ENCODE measurements around the gene CDH7. TPM values are rescaled to one million over a fixed set of nuclear protein-coding genes. Genes with fewer than 3 reads are reported as not detected.

Gene CDH7
- total and polyA plus RNA-seq, 2 of the 13 experiments (the other 11 are each of a cell fraction or from before 2014, with no cell fraction given), result not detected

- ChIA-PET POLR2A (no interaction called here), CTCF (ENCODE audit: low intra/inter-chr PET ratio, low total read pairs) (no interaction called here)
- FAIRE-seq (no peak), ATAC-seq (no peak), DNase-seq (ENCODE audit: low spot score) (no peak)
- no peaks in the 10 kb centered on the region for H4K20me1 ChIP-seq (ENCODE audit: insufficient read depth, low read length)
- no peak overlapping the region for H2AFZ ChIP-seq (ENCODE audit: low read length)
- H3K4me3 ChIP-seq (replicated peaks in 1 of 3; ENCODE audit: insufficient read depth in 1 of 3, low read depth in 2 of 3, low read length in 3 of 3), result no peak overlapping the region
- no peak overlapping the region for H3K9ac ChIP-seq (ENCODE audit: insufficient read depth, low read depth, low read length)
- in situ Hi-C loops (cut with HindIII; ENCODE audit: extremely low pct_ligation_motif_present, low pct_unique_long_range_greater_than_20kb) (no loop called here), intact Hi-C loops (cut with micrococcal nuclease; ENCODE audit: unreplicated experiment) (no loop called here)
- no peak overlapping the region for H3K4me2 ChIP-seq (ENCODE audit: low read depth, low read length)
- no peaks in the 10 kb centered on the region for H3K9me3 ChIP-seq (ENCODE audit: low read length)
- H3K27me3 ChIP-seq (ENCODE audit: control insufficient read depth in 1 of 2, insufficient read depth in 2 of 2, low read length in 2 of 2), result 0 out of 5 replicates have a peak, but pooled peaks cover 0 to 6% of the 10 kb centered on the region in 2 experiments
- no TSS peak for BruUV-seq (replicated peaks)
- H3K36me3 ChIP-seq (replicated peaks in 1 of 2; ENCODE audit: control insufficient read depth in 1 of 2, insufficient read depth in 2 of 2, low read length in 2 of 2), result no peaks in the 10 kb centered on the region
- WGBS (ENCODE audit: low lambda C conversion rate), result 4% methylated on average over 3 of the region's 3 CpGs
- no peaks in the 10 kb centered on the region for H3K79me2 ChIP-seq (ENCODE audit: insufficient read depth, low read length)
- no peak overlapping the region for H3K27ac ChIP-seq (ENCODE audit: extremely low read length, insufficient read depth, low read length)
- H3K4me1 ChIP-seq (ENCODE audit: insufficient read depth, low read length), result no peaks in the 10 kb centered on the region
- TF ChIP-seq ZNF432 (CRISPR knock-in tag; IDR thresholded peaks at IDR 0.05; ENCODE audit: borderline replicate concordance) (no peak), CBFB (CRISPR knock-in tag; IDR thresholded peaks at IDR 0.05) (no peak), ZNF552 (CRISPR knock-in tag; IDR thresholded peaks at IDR 0.05; ENCODE audit: borderline replicate concordance) (no peak), SKI (IDR thresholded peaks at IDR 0.05; ENCODE audit: partially characterized antibody) (no peak), ZNF841 (CRISPR knock-in tag; IDR thresholded peaks at IDR 0.05; ENCODE audit: borderline replicate concordance) (no peak), HNF4A (CRISPR knock-in tag; IDR thresholded peaks at IDR 0.05) (no peak), ZC3H4 (CRISPR knock-in tag; IDR thresholded peaks at IDR 0.05; ENCODE audit: borderline replicate concordance) (no peak), ZSCAN30 (CRISPR knock-in tag; IDR thresholded peaks at IDR 0.05) (no peak), ZBTB37 (CRISPR knock-in tag; IDR thresholded peaks at IDR 0.05) (no peak), TRIM24 (CRISPR knock-in tag; IDR thresholded peaks at IDR 0.05) (no peak), SIX4 (CRISPR knock-in tag; IDR thresholded peaks at IDR 0.05) (no peak), ZNF337 (CRISPR knock-in tag; IDR thresholded peaks at IDR 0.05; ENCODE audit: borderline replicate concordance, low read depth) (no peak), ZNF276 (CRISPR knock-in tag; IDR thresholded peaks at IDR 0.05; ENCODE audit: low read depth) (no peak)
- TF ChIP-seq, protein P1, sequence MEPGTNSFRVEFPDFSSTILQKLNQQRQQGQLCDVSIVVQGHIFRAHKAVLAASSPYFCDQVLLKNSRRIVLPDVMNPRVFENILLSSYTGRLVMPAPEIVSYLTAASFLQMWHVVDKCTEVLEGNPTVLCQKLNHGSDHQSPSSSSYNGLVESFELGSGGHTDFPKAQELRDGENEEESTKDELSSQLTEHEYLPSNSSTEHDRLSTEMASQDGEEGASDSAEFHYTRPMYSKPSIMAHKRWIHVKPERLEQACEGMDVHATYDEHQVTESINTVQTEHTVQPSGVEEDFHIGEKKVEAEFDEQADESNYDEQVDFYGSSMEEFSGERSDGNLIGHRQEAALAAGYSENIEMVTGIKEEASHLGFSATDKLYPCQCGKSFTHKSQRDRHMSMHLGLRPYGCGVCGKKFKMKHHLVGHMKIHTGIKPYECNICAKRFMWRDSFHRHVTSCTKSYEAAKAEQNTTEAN (CRISPR knock-in tag; conservative IDR thresholded peaks at IDR 0.05), result no peak
- TF ChIP-seq, protein P2, sequence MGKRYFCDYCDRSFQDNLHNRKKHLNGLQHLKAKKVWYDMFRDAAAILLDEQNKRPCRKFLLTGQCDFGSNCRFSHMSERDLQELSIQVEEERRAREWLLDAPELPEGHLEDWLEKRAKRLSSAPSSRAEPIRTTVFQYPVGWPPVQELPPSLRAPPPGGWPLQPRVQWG (CRISPR knock-in tag; IDR thresholded peaks at IDR 0.05; ENCODE audit: borderline replicate concordance, low read depth), result no peak
- TF ChIP-seq, protein P3, sequence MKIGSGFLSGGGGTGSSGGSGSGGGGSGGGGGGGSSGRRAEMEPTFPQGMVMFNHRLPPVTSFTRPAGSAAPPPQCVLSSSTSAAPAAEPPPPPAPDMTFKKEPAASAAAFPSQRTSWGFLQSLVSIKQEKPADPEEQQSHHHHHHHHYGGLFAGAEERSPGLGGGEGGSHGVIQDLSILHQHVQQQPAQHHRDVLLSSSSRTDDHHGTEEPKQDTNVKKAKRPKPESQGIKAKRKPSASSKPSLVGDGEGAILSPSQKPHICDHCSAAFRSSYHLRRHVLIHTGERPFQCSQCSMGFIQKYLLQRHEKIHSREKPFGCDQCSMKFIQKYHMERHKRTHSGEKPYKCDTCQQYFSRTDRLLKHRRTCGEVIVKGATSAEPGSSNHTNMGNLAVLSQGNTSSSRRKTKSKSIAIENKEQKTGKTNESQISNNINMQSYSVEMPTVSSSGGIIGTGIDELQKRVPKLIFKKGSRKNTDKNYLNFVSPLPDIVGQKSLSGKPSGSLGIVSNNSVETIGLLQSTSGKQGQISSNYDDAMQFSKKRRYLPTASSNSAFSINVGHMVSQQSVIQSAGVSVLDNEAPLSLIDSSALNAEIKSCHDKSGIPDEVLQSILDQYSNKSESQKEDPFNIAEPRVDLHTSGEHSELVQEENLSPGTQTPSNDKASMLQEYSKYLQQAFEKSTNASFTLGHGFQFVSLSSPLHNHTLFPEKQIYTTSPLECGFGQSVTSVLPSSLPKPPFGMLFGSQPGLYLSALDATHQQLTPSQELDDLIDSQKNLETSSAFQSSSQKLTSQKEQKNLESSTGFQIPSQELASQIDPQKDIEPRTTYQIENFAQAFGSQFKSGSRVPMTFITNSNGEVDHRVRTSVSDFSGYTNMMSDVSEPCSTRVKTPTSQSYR (CRISPR knock-in tag; IDR thresholded peaks at IDR 0.05; ENCODE audit: borderline replicate concordance), result no peak
- TF ChIP-seq, protein P4, sequence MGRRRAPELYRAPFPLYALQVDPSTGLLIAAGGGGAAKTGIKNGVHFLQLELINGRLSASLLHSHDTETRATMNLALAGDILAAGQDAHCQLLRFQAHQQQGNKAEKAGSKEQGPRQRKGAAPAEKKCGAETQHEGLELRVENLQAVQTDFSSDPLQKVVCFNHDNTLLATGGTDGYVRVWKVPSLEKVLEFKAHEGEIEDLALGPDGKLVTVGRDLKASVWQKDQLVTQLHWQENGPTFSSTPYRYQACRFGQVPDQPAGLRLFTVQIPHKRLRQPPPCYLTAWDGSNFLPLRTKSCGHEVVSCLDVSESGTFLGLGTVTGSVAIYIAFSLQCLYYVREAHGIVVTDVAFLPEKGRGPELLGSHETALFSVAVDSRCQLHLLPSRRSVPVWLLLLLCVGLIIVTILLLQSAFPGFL (CRISPR knock-in tag; IDR thresholded peaks at IDR 0.05), result no peak
These were observed 3.3 kb downstream of the CDH7 start for GRCh38 chr18:65754121-65754520.

All from HepG2 (cell line).